IPS DF 4.7 (cell line): ENCODE measurements around the gene MYO15B.

Experiments used
- DNase-seq: peaks from one replicate; pipeline ENCODE4 v3.0.0-alpha.2; 2013; ENCODE audit warnings: low spot score; ENCODE audit errors: extremely low read depth

MYO15B gene

GRCh38 chr17:75624021-75624420, 36.4 kb downstream of the MYO15B start:
- no peak for DNase-seq

- DNase-seq, result no peak
Measured at GRCh38 chr17:75624714-75625345, 37.2 kb downstream of the MYO15B start.

- no peak for DNase-seq
Measured at GRCh38 chr17:75625813-75626486, 38.4 kb downstream of the MYO15B start.

- DNase-seq, result no peak
Measured at GRCh38 chr17:75626496-75627038, 39.0 kb downstream of the MYO15B start.

- DNase-seq, result no peak
Measured at GRCh38 chr17:75627094-75627493, 39.5 kb downstream of the MYO15B start.

- DNase-seq, result no peak
Measured at GRCh38 chr17:75628425-75628824, 40.8 kb downstream of the MYO15B start.

GRCh38 chr17:75629157-75629556, 41.6 kb downstream of the MYO15B start:
- DNase-seq, result no peak

GRCh38 chr17:75630071-75630917, 42.7 kb downstream of the MYO15B start:
- DNase-seq, result no peak

GRCh38 chr17:75631353-75631752, 43.8 kb downstream of the MYO15B start:
- DNase-seq, result no peak

- no peak for DNase-seq
Measured at GRCh38 chr17:75632428-75632827, 44.8 kb downstream of the MYO15B start.

- DNase-seq, result no peak
Measured at GRCh38 chr17:75632863-75633485, 45.4 kb downstream of the MYO15B start, which contains the start of gene SMIM5. TSS of gene SMIM5 (plus strand) at chr17:75633434. CDS start at chr17:75640202, 6,768 bp downstream.

GRCh38 chr17:75633486-75634375, 46.1 kb downstream of the MYO15B start:
- DNase-seq, result peak; percentile 84

GRCh38 chr17:75634376-75634740, 46.8 kb downstream of the MYO15B start:
- DNase-seq, result no peak

GRCh38 chr17:75634754-75635609, 47.4 kb downstream of the MYO15B start:
- DNase-seq, result no peak

GRCh38 chr17:75635610-75636202, 48.1 kb downstream of the MYO15B start:
- DNase-seq, result no peak

GRCh38 chr17:75636381-75637142, 49.0 kb downstream of the MYO15B start:
- DNase-seq, result no peak

- no peak for DNase-seq
Measured at GRCh38 chr17:75637143-75637538, 49.5 kb downstream of the MYO15B start.

GRCh38 chr17:75637551-75637950, 50.0 kb downstream of the MYO15B start:
- no peak for DNase-seq
